ENCODE results near the gene MSL2. TPM values are rescaled to one million over a fixed set of nuclear protein-coding genes. Genes with fewer than 3 reads are reported as not detected.
"Not testable (repeated sequence)": the region's sequence is repeated elsewhere in the genome, so short reads cannot be mapped to it uniquely, and the experiment has no call there.

The MSL2 gene
- total RNA-seq, 1 experiment from 2014 or later = 23.9 TPM

GRCh38 chr3:136193278-136194054, 2.7 kb downstream of the MSL2 start:
- peak; percentile 51 for DNase-seq (ENCODE audit: low read depth)

DNA sequence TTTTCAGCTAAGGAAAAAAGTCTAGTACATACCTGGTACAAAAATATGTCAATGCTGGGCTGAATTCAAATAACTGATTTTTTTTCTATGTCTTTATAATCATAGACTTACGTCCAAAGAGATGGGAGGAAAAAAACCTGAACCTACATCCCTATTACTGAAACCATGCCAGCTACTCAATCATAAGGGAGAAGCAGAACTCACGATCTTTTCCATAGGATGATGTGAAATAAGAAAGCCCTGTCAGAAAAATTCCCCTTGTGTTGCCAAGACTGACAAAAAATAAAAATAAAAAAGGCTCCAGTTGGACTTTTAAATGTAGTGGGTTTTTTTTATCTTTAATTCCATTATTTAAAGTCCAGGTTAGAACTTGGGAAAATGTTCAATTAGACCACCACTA, 3.3 kb downstream of the MSL2 start:
- no peak for DNase-seq (ENCODE audit: low read depth)

- DNase-seq (ENCODE audit: low read depth) = not testable (repeated sequence)
Measured at GRCh38 chr3:136192195-136192594, 3.9 kb downstream of the MSL2 start.

DNA sequence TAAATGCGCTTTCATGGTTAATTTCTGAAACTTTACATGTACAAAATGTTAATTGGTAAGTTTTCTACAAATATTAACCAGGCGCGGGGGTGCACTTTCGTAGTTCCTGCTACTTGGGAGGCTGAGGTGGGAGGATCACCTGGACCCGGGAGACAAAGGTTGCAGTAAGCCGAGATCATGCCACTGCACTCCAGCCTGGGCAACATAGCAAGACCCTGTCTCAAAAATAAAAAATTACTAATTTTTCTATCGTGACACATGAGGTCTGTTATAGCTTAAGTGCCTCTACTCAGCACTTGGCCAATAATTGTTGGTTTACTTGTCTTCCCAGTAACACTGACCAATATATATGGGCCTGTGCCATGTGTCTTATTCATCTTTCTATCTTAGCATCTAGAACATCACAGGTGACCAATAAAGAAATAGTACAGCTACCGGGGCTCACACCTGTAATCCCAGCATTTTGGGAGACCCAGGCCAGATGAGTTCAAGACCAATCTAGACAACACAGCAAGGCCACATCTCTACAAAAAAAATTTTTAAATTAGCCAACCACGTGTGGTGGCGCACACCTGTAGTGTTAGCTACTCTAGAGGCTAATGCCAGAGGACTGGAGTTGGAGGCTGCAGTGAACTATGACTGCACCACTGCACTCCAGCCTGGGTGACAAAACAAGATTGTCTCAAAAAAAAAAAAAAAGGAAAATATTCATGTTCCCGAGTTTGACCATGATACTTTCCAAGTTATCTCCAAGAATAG, 6.1 kb downstream of the MSL2 start:
- DNase-seq (ENCODE audit: low read depth) = no peak

DNA sequence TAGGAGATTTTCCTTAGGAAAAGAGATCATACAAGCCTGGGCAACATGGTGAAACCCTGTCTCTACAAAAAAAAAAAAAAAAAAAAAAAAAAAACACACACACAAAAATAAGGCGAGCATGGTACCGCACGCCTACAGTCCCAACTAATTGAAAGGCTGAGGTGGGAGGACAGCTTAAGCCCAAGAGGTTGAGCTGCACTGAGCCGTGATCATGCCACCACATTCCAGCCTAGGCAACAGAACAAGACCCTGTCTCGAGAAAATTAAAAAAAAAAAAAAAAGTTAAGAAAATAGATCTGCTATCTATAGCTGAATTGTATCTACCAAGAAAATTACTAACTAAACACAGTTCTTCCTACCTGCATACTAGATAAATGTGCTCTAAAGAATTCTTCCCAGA, 7.1 kb downstream of the MSL2 start:
- DNase-seq (ENCODE audit: low read depth) = no peak

DNA sequence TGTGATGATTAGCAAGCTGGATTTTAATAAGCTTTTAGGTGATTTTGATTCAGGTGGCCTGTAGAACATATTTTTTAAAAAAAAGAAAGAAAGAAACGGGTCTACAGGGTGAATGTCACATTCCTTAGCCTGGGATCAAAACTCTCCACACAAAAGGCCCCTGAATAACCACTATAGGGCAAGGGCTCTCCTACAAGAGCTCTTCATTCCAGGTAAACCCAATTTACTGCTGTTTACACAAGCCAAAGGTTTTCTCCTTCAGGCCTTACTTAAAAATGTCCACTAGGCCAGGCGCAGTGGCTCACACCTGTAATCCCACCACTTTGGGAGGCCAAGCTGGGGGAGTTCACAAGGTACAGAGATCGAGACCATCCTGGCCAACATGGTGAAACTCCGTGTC, 8.3 kb downstream of the MSL2 start:
- no peak for DNase-seq (ENCODE audit: low read depth)

- no peak for DNase-seq (ENCODE audit: low read depth)
Measured at GRCh38 chr3:136186846-136187245, 9.3 kb downstream of the MSL2 start.

DNA sequence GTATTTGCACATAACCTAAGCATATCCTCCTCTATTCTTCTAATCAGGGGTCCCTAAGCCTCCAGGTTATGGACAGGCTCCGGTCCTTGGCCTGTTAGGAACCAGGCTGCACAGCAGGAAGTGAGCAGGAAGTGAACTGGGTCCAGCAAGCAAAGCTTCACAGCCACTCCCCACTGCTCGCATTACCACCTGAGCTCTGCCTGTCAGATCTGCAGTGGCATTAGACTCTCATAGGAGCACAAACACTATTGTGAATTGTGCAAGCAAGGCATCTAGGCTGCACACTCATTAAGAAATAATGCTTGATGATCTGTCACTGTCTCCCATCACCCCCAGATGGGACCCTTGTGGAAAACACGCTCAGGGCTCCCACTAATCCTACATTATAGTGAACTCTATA, 9.8 kb downstream of the MSL2 start:
- DNase-seq (ENCODE audit: low read depth) = peak; percentile 26

- no peak for DNase-seq (ENCODE audit: low read depth)
Measured at GRCh38 chr3:136184703-136185102, 11.4 kb downstream of the MSL2 start.

- DNase-seq (ENCODE audit: low read depth) = no peak
Measured at GRCh38 chr3:136181741-136182140, 14.4 kb downstream of the MSL2 start.

DNA sequence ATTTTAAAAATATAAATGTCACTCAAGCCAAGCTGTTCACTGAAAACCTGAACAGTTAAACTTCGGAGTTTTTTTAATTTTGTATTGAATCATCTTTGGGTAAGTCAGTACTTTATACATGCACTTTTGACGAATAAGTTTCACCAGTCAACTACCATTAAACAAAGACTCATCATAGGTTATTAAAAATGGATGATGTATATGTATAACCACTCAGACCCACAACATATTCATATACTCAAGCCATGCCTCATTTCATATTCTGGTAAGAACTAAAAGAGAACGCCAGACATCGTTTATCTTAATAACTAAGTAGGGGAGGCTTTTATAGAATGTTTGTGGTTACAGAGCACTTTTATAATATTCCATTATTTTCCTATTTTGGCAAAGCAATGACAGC, 18.3 kb downstream of the MSL2 start:
- no peak for DNase-seq (ENCODE audit: low read depth)

DNA sequence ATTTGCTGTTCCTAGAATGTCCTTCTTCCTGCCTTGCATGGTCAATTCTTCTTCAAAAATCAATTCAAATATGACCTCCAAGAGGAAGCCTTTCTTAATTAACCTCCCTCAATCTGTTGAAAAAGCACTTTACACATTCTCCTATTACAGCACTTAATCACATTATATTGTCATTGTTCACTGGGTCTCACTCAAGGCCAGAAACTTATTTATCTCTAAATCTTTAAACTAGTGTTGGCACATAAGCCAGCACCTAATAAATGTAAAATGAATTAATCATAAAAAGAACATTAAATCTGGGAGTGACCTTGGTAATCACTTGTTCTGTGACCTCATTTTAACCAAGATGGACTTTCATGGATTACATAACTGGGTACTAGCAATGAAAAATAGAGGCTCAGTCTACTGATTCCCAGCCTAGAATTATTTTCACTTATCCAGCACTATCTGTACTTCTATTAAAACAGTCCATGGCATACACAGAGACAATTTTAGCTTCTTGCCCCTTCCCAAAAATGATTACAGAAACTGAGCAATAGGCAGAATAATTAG, 22.1 kb downstream of the MSL2 start:
- no peak for DNase-seq (ENCODE audit: low read depth)

DNA sequence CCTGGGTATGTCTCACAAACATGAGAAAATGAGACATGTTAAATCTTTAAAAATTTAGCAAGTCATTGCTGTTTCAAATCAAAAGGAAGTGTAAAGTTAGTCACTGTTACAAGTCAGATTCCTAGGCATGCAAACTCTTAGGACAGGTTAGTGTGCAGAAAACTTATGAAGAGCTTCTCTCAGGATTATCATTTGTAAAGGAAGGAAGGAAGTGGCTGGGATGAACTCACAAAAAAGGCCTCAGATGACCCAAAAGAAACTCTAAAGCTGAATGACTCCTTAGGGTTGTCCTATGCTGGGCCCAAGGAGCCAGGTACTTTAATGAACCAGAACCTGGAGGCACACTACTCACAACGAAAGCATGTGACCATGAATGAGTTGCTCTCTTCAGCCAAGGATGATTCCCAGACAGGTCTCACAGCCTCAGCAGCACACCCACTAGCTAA, 25.0 kb downstream of the MSL2 start:
- DNase-seq (ENCODE audit: low read depth) = peak; percentile 88

GRCh38 chr3:136168236-136168635, 27.9 kb downstream of the MSL2 start:
- not testable (repeated sequence) for DNase-seq (ENCODE audit: low read depth)

GRCh38 chr3:136166507-136166906, 29.6 kb downstream of the MSL2 start:
- DNase-seq (ENCODE audit: low read depth) = no peak

DNA sequence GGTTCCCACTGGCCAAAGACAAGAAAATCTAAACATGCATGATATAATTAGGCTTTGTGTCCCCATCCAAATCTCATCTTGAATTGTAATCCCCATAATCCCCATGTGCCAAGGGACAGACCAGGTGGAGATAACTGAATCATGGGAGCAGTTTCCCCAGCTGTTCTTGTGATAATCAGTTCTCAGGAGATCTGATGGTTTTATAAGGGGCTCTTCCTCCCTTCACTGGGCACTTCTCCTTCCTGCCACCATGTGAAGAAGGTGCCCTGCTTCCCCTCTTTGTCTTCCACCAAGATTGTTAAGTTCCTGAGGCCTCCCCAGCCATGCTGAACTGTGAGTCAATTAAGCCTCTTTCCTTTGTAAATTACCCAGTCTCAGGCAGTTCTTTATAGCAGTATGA, 32.5 kb downstream of the MSL2 start:
- DNase-seq (ENCODE audit: low read depth) = not testable (repeated sequence)

DNA sequence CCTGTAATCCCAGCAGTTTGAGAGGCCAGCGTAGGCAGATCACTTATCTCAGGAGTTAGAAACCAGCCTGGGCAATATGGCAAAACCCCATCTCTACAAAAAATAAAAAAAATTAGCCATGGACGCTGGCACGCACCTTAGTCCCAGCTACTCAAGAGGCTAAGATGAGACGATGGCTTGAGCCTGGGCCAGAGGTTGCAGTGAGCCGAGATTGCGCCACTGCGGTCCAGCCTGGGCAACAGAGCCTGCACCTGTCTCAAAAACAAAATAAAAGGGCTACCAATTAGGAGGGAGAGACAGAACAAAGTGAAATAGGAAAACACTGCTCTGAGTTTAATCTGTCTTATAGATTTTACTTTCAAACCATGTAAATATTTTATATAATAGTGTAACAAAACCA, 33.8 kb downstream of the MSL2 start:
- no peak for DNase-seq (ENCODE audit: low read depth)

DNA sequence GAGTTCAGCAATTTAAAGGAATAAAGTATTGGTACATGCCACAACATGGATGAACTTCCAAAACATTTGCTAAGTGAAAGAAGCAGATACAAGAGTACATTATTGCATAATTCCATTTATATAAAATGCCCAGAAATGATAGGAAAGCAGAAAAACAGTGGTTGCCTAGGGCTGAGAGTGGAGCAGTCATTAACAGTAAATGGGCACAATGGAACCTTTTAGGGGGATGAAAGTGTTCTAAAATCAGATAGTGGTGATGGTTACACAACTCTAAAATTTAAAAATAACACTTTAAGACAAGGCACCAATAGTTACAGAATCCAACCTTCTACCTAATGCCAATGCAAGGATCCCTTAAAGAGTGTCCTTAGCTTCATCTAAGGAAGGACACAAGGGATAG, 34.6 kb downstream of the MSL2 start:
- DNase-seq (ENCODE audit: low read depth) = no peak

GRCh38 chr3:136152963-136153362, 43.2 kb downstream of the MSL2 start:
- no peak for DNase-seq (ENCODE audit: low read depth)

DNA sequence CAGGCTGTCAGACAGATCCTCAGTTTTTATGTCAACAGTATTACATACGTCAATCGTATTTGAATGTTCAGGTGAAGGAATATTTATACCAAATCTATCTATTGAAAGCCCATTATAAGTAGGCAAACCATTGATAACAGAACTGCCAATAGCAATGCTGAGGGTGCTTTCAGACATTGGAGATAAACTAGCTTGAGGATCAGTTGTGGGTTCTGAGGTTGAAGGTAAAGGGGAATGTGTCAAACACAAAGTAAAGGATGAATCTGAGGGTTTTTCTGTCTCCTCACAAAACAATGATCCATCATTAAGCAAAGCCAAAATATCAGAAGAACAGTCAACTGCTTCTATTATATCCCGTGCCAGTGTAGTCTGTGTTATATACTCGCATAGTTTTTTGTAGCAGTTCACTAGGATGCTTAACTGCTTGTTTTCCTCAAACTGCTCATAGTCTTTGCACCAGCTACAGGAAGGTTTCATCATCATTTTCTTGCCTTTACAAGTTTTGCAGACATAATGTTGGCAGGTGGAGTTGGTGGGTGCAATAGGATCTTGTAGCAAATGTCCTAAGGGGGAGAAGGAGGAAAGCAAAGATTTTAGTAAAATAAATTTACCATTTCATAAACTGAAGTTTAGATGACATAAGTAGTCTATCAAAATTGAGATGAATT, 43.8 kb downstream of the MSL2 start:
- DNase-seq (ENCODE audit: low read depth) = no peak

DNA sequence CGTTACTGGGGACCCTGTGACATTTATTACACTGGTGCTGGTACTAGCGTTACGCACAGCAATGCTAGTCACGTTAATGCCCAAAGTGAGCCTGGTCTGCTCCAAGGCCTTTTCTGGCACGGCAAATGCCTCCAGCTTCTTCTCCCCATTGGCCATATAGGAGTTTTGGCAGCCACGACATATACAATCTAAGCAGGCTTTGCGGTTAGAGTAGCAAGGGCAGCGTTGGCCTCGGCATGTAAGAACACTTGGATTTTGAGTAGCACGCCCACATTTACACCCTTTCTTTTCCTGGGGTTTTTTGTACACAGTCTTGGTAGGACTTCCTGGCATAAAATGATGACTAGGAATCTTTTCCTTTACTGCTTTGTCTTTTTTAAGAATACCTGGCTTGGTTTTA, 44.9 kb downstream of the MSL2 start:
- DNase-seq (ENCODE audit: low read depth) = no peak

- peak; percentile 59 for DNase-seq (ENCODE audit: low read depth)
Measured at GRCh38 chr3:136149667-136150066, 46.5 kb downstream of the MSL2 start.

Measured in HT1080 (cell line).